ENCODE measurements around the gene NDUFB10.

GRCh38 chr16:1915732-1916639 is 43.4 kb upstream of the NDUFB10 start:
- TF ChIP-seq CTCF (IDR thresholded peaks at IDR 0.05): no peak
- no peak for TF ChIP-seq POLR2A (IDR thresholded peaks at IDR 0.05)

All from body of pancreas (tissue), 4 donors.